Stimulated activated CD4-positive, alpha-beta T cell treated with anti-CD3 and anti-CD28 coated beads, Interleukin-2, amount 100 ng/mL, for 24 hours (primary cell): ENCODE data around the gene SPRN.
"Not testable (repeated sequence)": the region's sequence is repeated elsewhere in the genome, so short reads cannot be mapped to it uniquely, and the experiment has no call there.

Experiments
- DNase-seq, 2 donors: peaks; one replicate each; pipeline ENCODE4 v3.0.0-alpha.2; 2020

Gene SPRN

GRCh38 chr10:133383551-133383950, 40.9 kb downstream of the SPRN start:
- no peak for DNase-seq

GRCh38 chr10:133381036-133381435, 43.4 kb downstream of the SPRN start:
- DNase-seq, result no peak

GRCh38 chr10:133379801-133380666, 44.4 kb downstream of the SPRN start:
- no peak for DNase-seq

- peak; percentile 70 for DNase-seq
Measured at GRCh38 chr10:133379152-133379800, 45.1 kb downstream of the SPRN start, which contains the start of gene PAOX. Gene PAOX (plus strand): TSS chr10:133379262. CDS start chr10:133379317, 55 bp downstream.

- peak; percentile 65 to 69 for DNase-seq
Measured at GRCh38 chr10:133378251-133379096, 46.0 kb downstream of the SPRN start.

- no peak for DNase-seq
Measured at GRCh38 chr10:133377818-133378250, 46.6 kb downstream of the SPRN start.

GRCh38 chr10:133377025-133377817, 47.2 kb downstream of the SPRN start:
- no peak for DNase-seq

- DNase-seq, result not testable (repeated sequence)
Measured at GRCh38 chr10:133376183-133376582, 48.2 kb downstream of the SPRN start.

- DNase-seq, result no peak
Measured at GRCh38 chr10:133375357-133376115, 48.9 kb downstream of the SPRN start.

GRCh38 chr10:133373174-133374090, 51.0 kb downstream of the SPRN start, which contains the start of gene ECHS1:
Gene ECHS1 (minus strand): TSS chr10:133373354. CDS start chr10:133373333, 21 bp downstream.
- DNase-seq, result peak; percentile 94 to 97

GRCh38 chr10:133372507-133372906, 51.9 kb downstream of the SPRN start:
- DNase-seq, result no peak
